ENCODE data around the gene EPAS1. TPM values are rescaled to one million over a fixed set of nuclear protein-coding genes. Genes with fewer than 3 reads are reported as not detected.
A peak's percentile ranks its signal among the peaks of the same experiment; 100 is the strongest.

The EPAS1 gene
- total RNA-seq, 1 donor from 2014 or later: 1,419 TPM

GRCh38 chr2:46342566-46343315 is 45.5 kb downstream of the EPAS1 start:
- no peaks in the 10 kb centered on the region for H3K9me3 ChIP-seq
- peaks cover 100% of the 10 kb centered on the region for H3K4me1 ChIP-seq
- H3K36me3 ChIP-seq: peaks cover 16% of the 10 kb centered on the region
- intact Hi-C loops (cut with DNase I): no loop called here
- no peak for ATAC-seq
- TF ChIP-seq CTCF (IDR thresholded peaks at IDR 0.05): no peak
- H3K27me3 ChIP-seq (ENCODE audit: low read depth): no peaks in the 10 kb centered on the region
- no peak for DNase-seq
- no peak overlapping the region for H3K4me3 ChIP-seq
- H3K27ac ChIP-seq: no peak overlapping the region

GRCh38 chr2:46344706-46345105 is 47.5 kb downstream of the EPAS1 start:
- Histone ChIP-seq H3K4me3 (no peak overlapping the region), H3K27ac (peak overlapping the region; percentile 26), H3K36me3 (peaks cover 36% of the 10 kb centered on the region), H3K9me3 (no peaks in the 10 kb centered on the region), H3K4me1 (peaks cover 99% of the 10 kb centered on the region), H3K27me3 (ENCODE audit: low read depth) (no peaks in the 10 kb centered on the region)
- ATAC-seq: no peak
- no peak for DNase-seq
- TF ChIP-seq CTCF (IDR thresholded peaks at IDR 0.05): no peak
- intact Hi-C loops (cut with DNase I): no loop called here

- H3K4me1 ChIP-seq: peaks cover 99% of the 10 kb centered on the region
- H3K27me3 ChIP-seq (ENCODE audit: low read depth): no peaks in the 10 kb centered on the region
- intact Hi-C loops (cut with DNase I): no loop called here
- H3K4me3 ChIP-seq: no peak overlapping the region
- peak overlapping the region; percentile 26 for H3K27ac ChIP-seq
- H3K36me3 ChIP-seq: peaks cover 46% of the 10 kb centered on the region
- DNase-seq: no peak
- no peak for ATAC-seq
- no peak for TF ChIP-seq CTCF (IDR thresholded peaks at IDR 0.05)
- H3K9me3 ChIP-seq: no peaks in the 10 kb centered on the region
Observed at GRCh38 chr2:46345775-46346174, 48.6 kb downstream of the EPAS1 start.

- DNase-seq (no peak), ATAC-seq (peak; percentile 4 to 5)
- peaks cover 99% of the 10 kb centered on the region for H3K4me1 ChIP-seq
- no peaks in the 10 kb centered on the region for H3K27me3 ChIP-seq (ENCODE audit: low read depth)
- TF ChIP-seq CTCF (IDR thresholded peaks at IDR 0.05): no peak
- intact Hi-C loops (cut with DNase I): no loop called here
- H3K9me3 ChIP-seq: no peaks in the 10 kb centered on the region
- peaks cover 56% of the 10 kb centered on the region for H3K36me3 ChIP-seq
- no peak overlapping the region for H3K4me3 ChIP-seq
- peak overlapping the region; percentile 58 for H3K27ac ChIP-seq
Observed at GRCh38 chr2:46346719-46347118, 49.5 kb downstream of the EPAS1 start.

GRCh38 chr2:46347648-46348280 is 50.6 kb downstream of the EPAS1 start:
- no peak for DNase-seq
- no peak for TF ChIP-seq CTCF (IDR thresholded peaks at IDR 0.05)
- peaks cover 99% of the 10 kb centered on the region for H3K4me1 ChIP-seq
- no peak for ATAC-seq
- H3K36me3 ChIP-seq: peaks cover 66% of the 10 kb centered on the region
- no peaks in the 10 kb centered on the region for H3K9me3 ChIP-seq
- H3K27me3 ChIP-seq (ENCODE audit: low read depth): no peaks in the 10 kb centered on the region
- intact Hi-C loops (cut with DNase I): no loop called here
- no peak overlapping the region for H3K4me3 ChIP-seq
- H3K27ac ChIP-seq: peak overlapping the region; percentile 58

Data from lower lobe of right lung (tissue), 2 donors.